CD4-positive, alpha-beta memory T cell (primary cell): Measurements from ENCODE around the gene RER1. TPM values are rescaled to one million over a fixed set of nuclear protein-coding genes. Genes with fewer than 3 reads are reported as not detected.

ENCODE experiments used
- CTCF ChIA-PET: fragments of 350-600 bp; sonication (Branson Sonifier 250); formaldehyde crosslinking; loops from one replicate; lab custom pipeline; 2021; ENCODE audit warnings: inconsistent platforms; ENCODE audit not compliant: partially characterized antibody; lab: Charles Lee
- POLR2A ChIA-PET: fragments of 350-600 bp; sonication (Branson Sonifier 250); formaldehyde crosslinking; loops from one replicate; lab custom pipeline; 2021; ENCODE audit not compliant: partially characterized antibody; lab: Charles Lee
- DNase-seq, 5 donors: peaks; one replicate each; pipeline versions ENCODE4 v3.0.0 to v3.0.0-alpha.2; 2020 to 2022; ENCODE audit warnings: mixed read lengths in 1 of 5
- H3K27ac ChIP-seq: one replicate; pipeline ENCODE4 v1.7.0; 2013; ENCODE audit warnings: low read depth, low read length
- H3K27me3 ChIP-seq: 2 replicates; pipeline ENCODE4 v1.7.0; 2013; ENCODE audit warnings: mild to moderate bottlenecking, low read length, moderate library complexity; ENCODE audit not compliant: insufficient read depth
- H3K36me3 ChIP-seq: 2 replicates; pipeline ENCODE4 v1.7.0; 2013; ENCODE audit warnings: mild to moderate bottlenecking, low read length, moderate library complexity; ENCODE audit not compliant: insufficient read depth
- H3K4me1 ChIP-seq: 2 replicates; pipeline ENCODE4 v1.7.0; 2013; ENCODE audit warnings: mild to moderate bottlenecking, low read length, moderate library complexity; ENCODE audit not compliant: insufficient read depth
- H3K4me3 ChIP-seq, 2 donors: one replicate each; pipeline ENCODE4 v1.7.0; 2013; ENCODE audit warnings: low read length in 2 of 2, mild to moderate bottlenecking in 1 of 2
- H3K9me3 ChIP-seq, 2 donors: one replicate each; pipeline ENCODE4 v1.7.0; 2013; ENCODE audit warnings: low read length in 2 of 2, control low read depth in 1 of 2; ENCODE audit not compliant: control insufficient read depth in 1 of 2
- H3K27ac Mint-ChIP-seq, 7 donors: one replicate each; pipeline ENCODE4 v1.8.0; 2020 to 2021; ENCODE audit warnings: mixed read lengths in 7 of 7, mild to moderate bottlenecking in 6 of 7, inconsistent platforms in 3 of 7, moderate library complexity in 3 of 7
- H3K27me3 Mint-ChIP-seq, 2 donors: one replicate each; pipeline ENCODE4 v1.8.0; 2020 to 2021; ENCODE audit warnings: mixed read lengths in 2 of 2
- H3K36me3 Mint-ChIP-seq, 2 donors: one replicate each; pipeline ENCODE4 v1.8.0; 2020 to 2021; ENCODE audit warnings: mixed read lengths in 2 of 2, inconsistent platforms in 1 of 2, mild to moderate bottlenecking in 1 of 2
- H3K4me1 Mint-ChIP-seq, 4 donors: one replicate each; pipeline ENCODE4 v1.8.0; 2020 to 2021; ENCODE audit warnings: mixed read lengths in 4 of 4, mild to moderate bottlenecking in 1 of 4
- H3K4me3 Mint-ChIP-seq, 8 donors: one replicate each; pipeline ENCODE4 v1.8.0; 2020 to 2021; ENCODE audit warnings: mixed read lengths in 8 of 8, mild to moderate bottlenecking in 7 of 8, moderate library complexity in 6 of 8, inconsistent platforms in 3 of 8
- H3K9me3 Mint-ChIP-seq, 8 donors: one replicate each; pipeline ENCODE4 v1.8.0; 2020 to 2021; ENCODE audit warnings: mixed read lengths in 8 of 8, mild to moderate bottlenecking in 5 of 8, inconsistent platforms in 3 of 8, moderate library complexity in 1 of 8
- intact Hi-C: fragments of 100-400 bp; cut with micrococcal nuclease; formaldehyde crosslinking; loops from one replicate; pipeline ENCODE4 v1.15.1; 2023
- polyA plus RNA-seq, 2 donors: library from polyadenylated mRNA; unstranded; fragments of 300-500 nt; fragmentation: Illumina TruSeq; gene quantifications; one replicate each; pipeline ENCODE4 v1.2.3, GENCODE V29; 2021
- total RNA-seq, 2 experiments: library from RNA; stranded (reverse); gene quantifications; one replicate each; pipeline ENCODE4 v1.2.3, GENCODE V29; 2021

RER1 gene
- total and polyA plus RNA-seq, 4 experiments from 2014 or later = 131 to 221 (median 150) TPM

DNA sequence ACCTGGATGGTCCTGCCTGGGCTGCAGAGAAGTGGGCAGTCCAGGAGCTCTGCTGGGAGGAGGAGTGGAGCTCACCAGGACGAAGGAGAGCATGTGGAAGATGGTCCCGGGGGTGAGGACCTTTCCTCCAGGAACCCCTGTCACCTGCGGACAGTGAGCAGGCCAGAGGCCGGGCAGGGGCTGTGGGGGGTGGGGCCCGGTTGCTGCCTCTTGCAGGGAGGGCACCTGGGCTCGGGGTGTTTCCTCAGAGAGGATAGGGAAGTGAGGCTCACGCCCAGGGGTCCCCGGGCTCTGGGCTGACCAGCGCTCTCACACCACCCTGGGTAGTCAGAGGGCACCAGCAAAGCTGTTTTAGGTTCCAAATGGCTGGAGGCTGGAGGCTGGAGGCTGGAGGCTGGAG, 43.5 kb downstream of the RER1 start:
- no peaks in the 10 kb centered on the region for H3K9me3 ChIP-seq
- intact Hi-C loops = no loop called here
- DNase-seq = no peak
- H3K27ac Mint-ChIP-seq = no peak overlapping the region
- no peak overlapping the region for H3K4me3 ChIP-seq
- H3K36me3 Mint-ChIP-seq = no peaks in the 10 kb centered on the region
- H3K4me3 Mint-ChIP-seq = no peak overlapping the region
- no peak overlapping the region for H3K27ac ChIP-seq
- peaks cover 0 to 5% (median 1%) of the 10 kb centered on the region in 4 donors for H3K4me1 Mint-ChIP-seq
- no peaks in the 10 kb centered on the region for H3K36me3 ChIP-seq
- H3K9me3 Mint-ChIP-seq = peaks cover 0 to 2% (median 0%) of the 10 kb centered on the region in 8 donors
- ChIA-PET POLR2A (no interaction called here), CTCF (no interaction called here)
- no peaks in the 10 kb centered on the region for H3K27me3 Mint-ChIP-seq
- no peaks in the 10 kb centered on the region for H3K27me3 ChIP-seq
- no peaks in the 10 kb centered on the region for H3K4me1 ChIP-seq

DNA sequence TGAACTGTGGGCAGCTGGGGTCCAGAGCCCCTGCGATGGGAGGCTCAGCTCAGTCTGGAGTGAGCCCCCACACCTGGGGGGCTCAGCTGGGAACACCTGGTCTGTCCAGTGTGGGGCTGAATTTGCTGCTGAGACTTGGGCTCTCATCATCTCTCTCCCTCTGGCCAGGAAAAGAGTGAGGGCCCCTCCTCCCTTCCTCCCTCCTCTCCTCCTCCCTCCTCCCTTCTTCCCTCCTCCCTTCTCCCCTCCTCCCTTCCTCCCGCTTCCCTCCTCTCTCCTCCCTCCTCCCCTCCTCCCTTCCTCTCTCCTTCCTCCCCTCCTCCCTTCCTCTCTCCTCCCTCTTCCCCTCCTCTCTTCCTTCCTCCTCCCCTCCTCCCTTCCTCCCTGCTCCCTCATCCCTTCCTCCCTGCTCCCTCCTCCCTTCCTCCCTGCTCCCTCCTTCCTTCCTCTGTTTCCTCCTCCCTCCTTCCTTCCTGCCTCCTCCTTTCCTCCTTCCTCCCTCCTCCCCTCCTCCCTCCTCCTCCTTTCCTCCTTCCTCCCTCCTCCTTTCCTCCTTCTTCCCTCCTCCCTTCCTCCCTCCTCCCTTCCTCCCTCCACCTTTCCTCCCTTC, 44.2 kb downstream of the RER1 start:
- ChIA-PET POLR2A (no interaction called here), CTCF (no interaction called here)
- peaks cover 0 to 5% (median 1%) of the 10 kb centered on the region in 4 donors for H3K4me1 Mint-ChIP-seq
- no peak overlapping the region for H3K4me3 Mint-ChIP-seq
- intact Hi-C loops = no loop called here
- no peaks in the 10 kb centered on the region for H3K36me3 ChIP-seq
- peaks cover 0 to 2% (median 0%) of the 10 kb centered on the region in 8 donors for H3K9me3 Mint-ChIP-seq
- no peak for DNase-seq
- H3K27ac ChIP-seq = no peak overlapping the region
- H3K27me3 ChIP-seq = no peaks in the 10 kb centered on the region
- H3K9me3 ChIP-seq = no peaks in the 10 kb centered on the region
- no peaks in the 10 kb centered on the region for H3K36me3 Mint-ChIP-seq
- H3K4me3 ChIP-seq = no peak overlapping the region
- no peaks in the 10 kb centered on the region for H3K4me1 ChIP-seq
- H3K27ac Mint-ChIP-seq = no peak overlapping the region
- no peaks in the 10 kb centered on the region for H3K27me3 Mint-ChIP-seq

DNA sequence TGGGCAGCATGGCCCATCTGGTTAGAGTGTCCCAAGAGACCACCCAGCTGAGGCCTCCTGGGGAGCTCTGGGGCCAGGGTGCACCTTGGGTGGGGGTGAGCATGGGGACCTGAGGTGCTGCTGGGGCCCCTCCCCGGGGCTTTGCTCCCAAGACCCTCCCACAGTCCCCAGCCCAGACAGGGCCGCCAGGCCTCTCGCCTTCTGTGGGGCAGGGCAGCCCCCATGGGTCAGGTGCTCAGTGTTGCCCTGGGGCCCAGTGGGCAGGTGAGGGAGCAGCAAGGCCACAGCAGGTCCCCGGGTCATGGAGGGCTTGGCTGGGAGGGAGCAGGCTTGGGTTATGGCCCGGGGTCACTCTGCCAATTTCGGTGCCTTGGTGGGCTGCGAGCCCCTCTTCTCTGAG, 45.2 kb downstream of the RER1 start:
- no peak overlapping the region for H3K27ac Mint-ChIP-seq

DNA sequence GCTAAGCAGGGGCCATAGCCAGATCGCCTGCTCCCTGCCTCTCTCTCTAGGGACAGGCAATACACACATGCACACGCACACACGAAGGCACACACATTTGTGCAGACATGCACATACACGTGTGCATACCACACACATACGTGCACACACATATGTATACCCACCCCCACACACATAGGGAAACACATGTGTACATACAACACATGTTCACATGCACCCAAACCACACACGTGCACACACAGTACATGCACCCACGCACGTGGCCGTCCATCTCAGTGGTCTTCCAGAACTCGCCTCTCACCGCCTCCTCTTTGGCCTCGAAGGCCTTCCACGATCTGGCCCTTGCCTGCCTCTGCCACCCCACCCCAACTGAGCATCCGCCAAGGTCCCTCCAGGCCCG, 46.0 kb downstream of the RER1 start:
- ChIA-PET CTCF (no interaction called here), POLR2A (no interaction called here)
- Mint-ChIP-seq H3K4me3 (no peak overlapping the region), H3K27me3 (no peaks in the 10 kb centered on the region), H3K9me3 (peaks cover 0 to 2% (median 0%) of the 10 kb centered on the region in 8 donors), H3K36me3 (no peaks in the 10 kb centered on the region), H3K27ac (peak overlapping the region in 4 of 7 donors; percentile 1 to 53 (median 14)), H3K4me1 (peaks cover 0 to 5% (median 1%) of the 10 kb centered on the region in 4 donors)
- Histone ChIP-seq H3K4me3 (no peak overlapping the region), H3K9me3 (no peaks in the 10 kb centered on the region), H3K27me3 (peaks cover under 1% of the 10 kb centered on the region), H3K4me1 (no peaks in the 10 kb centered on the region), H3K36me3 (no peaks in the 10 kb centered on the region), H3K27ac (no peak overlapping the region)
- no peak for DNase-seq
- intact Hi-C loops = no loop called here

More for the DNA sequence above, 45.2 kb downstream of the RER1 start:
- Histone ChIP-seq H3K27me3 (no peaks in the 10 kb centered on the region), H3K4me1 (no peaks in the 10 kb centered on the region), H3K36me3 (no peaks in the 10 kb centered on the region), H3K9me3 (no peaks in the 10 kb centered on the region), H3K4me3 (no peak overlapping the region), H3K27ac (no peak overlapping the region)
- H3K36me3 Mint-ChIP-seq = no peaks in the 10 kb centered on the region
- no peaks in the 10 kb centered on the region for H3K27me3 Mint-ChIP-seq
- H3K4me3 Mint-ChIP-seq = no peak overlapping the region
- intact Hi-C loops = no loop called here
- ChIA-PET POLR2A (no interaction called here), CTCF (no interaction called here)
- DNase-seq = no peak
- peaks cover 0 to 5% (median 1%) of the 10 kb centered on the region in 4 donors for H3K4me1 Mint-ChIP-seq
- H3K9me3 Mint-ChIP-seq = peaks cover 0 to 2% (median 0%) of the 10 kb centered on the region in 8 donors

DNA sequence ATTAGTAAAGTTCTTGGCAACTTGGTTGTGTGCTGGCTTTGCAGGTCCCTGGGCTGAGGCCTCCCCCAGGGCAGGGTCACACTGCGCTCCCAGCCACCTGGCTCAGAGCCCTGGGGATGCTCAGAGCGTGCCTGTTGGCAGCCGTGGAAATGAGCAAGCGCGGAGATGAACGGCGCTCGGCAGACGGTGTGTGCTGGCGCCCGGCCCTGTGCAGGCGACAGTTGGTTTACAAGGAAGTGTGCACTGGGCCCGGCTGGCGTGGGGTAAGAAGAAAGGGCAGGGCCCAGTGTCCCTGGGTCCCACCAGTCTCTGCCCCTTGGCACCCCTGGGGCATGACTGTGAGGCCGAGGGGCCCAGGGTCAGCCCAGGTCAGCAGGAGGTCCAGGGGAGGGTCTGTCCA, 46.4 kb downstream of the RER1 start:
- Histone ChIP-seq H3K4me3 (no peak overlapping the region), H3K27ac (no peak overlapping the region), H3K4me1 (no peaks in the 10 kb centered on the region), H3K9me3 (no peaks in the 10 kb centered on the region), H3K27me3 (peaks cover 5% of the 10 kb centered on the region), H3K36me3 (no peaks in the 10 kb centered on the region)
- H3K4me3 Mint-ChIP-seq = no peak overlapping the region
- H3K36me3 Mint-ChIP-seq = no peaks in the 10 kb centered on the region
- H3K9me3 Mint-ChIP-seq = peaks cover 0 to 2% (median 0%) of the 10 kb centered on the region in 8 donors
- H3K4me1 Mint-ChIP-seq = peaks cover 0 to 5% (median 1%) of the 10 kb centered on the region in 4 donors
- intact Hi-C loops = no loop called here
- H3K27ac Mint-ChIP-seq = peak overlapping the region in 1 of 7 donors; percentile 53
- DNase-seq = no peak
- CTCF ChIA-PET = no interaction called here
- POLR2A ChIA-PET = no interaction called here
- peaks cover 0 to 2% of the 10 kb centered on the region in 2 donors for H3K27me3 Mint-ChIP-seq

DNA sequence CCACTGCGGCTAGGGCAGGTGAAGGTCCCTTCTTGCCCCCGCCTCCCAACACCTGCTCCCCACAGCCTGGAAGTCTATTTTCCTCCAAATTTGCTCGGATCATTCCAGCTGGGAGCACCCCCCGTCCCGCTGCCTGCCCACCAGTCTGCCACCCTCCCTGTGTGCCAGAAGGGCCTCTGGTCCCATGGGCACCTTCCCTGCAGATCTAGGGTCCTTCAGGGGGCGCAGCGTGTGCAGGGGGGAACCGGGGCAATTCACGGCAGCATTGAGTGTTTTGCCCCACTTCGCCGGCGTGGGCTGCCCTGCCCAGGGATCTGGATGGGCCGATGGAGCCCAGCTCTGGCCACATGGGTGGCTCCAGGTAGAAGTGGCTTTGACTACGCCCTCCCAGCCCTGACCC, 47.0 kb downstream of the RER1 start:
- Histone ChIP-seq H3K27me3 (peaks cover 5% of the 10 kb centered on the region), H3K36me3 (no peaks in the 10 kb centered on the region), H3K27ac (no peak overlapping the region), H3K4me3 (no peak overlapping the region), H3K4me1 (no peaks in the 10 kb centered on the region), H3K9me3 (no peaks in the 10 kb centered on the region)
- Mint-ChIP-seq H3K4me1 (peaks cover 0 to 5% (median 1%) of the 10 kb centered on the region in 4 donors), H3K27me3 (peaks cover 0 to 2% of the 10 kb centered on the region in 2 donors), H3K9me3 (peaks cover 0 to 2% (median 0%) of the 10 kb centered on the region in 8 donors), H3K4me3 (no peak overlapping the region), H3K27ac (no peak overlapping the region), H3K36me3 (no peaks in the 10 kb centered on the region)
- no peak for DNase-seq
- POLR2A ChIA-PET = no interaction called here
- intact Hi-C loops = no loop called here
- CTCF ChIA-PET = no interaction called here

DNA sequence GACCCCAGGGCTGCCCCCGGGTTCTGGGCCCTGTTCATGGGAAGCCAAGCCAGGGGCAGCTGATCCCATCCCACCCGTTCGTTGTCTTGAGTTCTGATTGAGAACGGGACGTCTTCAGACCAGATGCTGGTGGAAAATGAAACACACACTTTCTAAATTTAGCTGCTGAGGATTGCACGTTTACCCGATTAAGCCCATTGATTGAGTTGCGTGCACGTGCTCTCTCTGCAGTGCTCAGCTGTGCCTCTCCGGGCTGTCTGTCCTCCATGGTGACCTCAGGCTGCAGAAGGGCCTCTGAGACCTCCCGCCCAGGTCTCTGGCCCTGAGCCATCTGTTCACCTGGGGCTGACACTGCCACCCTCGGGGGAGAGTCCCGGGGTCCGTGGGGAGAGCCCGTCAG, 47.7 kb downstream of the RER1 start:
- peaks cover 0 to 2% of the 10 kb centered on the region in 2 donors for H3K27me3 Mint-ChIP-seq
- Histone ChIP-seq H3K27ac (no peak overlapping the region), H3K4me3 (no peak overlapping the region), H3K36me3 (no peaks in the 10 kb centered on the region), H3K4me1 (peaks cover 5% of the 10 kb centered on the region), H3K9me3 (no peaks in the 10 kb centered on the region), H3K27me3 (peaks cover 5% of the 10 kb centered on the region)
- H3K27ac Mint-ChIP-seq = peak overlapping the region in 1 of 7 donors; percentile 10
- no peak for DNase-seq
- H3K4me1 Mint-ChIP-seq = peaks cover 0 to 5% (median 1%) of the 10 kb centered on the region in 4 donors
- intact Hi-C loops = no loop called here
- ChIA-PET CTCF (no interaction called here), POLR2A (no interaction called here)
- H3K36me3 Mint-ChIP-seq = no peaks in the 10 kb centered on the region
- no peak overlapping the region for H3K4me3 Mint-ChIP-seq
- H3K9me3 Mint-ChIP-seq = peaks cover 0 to 2% (median 0%) of the 10 kb centered on the region in 8 donors
